GM12873 (cell line): ENCODE measurements around the gene ARL1.

Source experiments
- CTCF ChIP-seq: IDR thresholded peaks from 2 replicates; pipeline ENCODE4 v1.5.1; 2012; ENCODE audit warnings: low read depth, mild to moderate bottlenecking, moderate library complexity, low read length, control low read depth; ENCODE audit not compliant: insufficient read depth; ENCODE audit errors: missing control alignments

ARL1 gene

DNA sequence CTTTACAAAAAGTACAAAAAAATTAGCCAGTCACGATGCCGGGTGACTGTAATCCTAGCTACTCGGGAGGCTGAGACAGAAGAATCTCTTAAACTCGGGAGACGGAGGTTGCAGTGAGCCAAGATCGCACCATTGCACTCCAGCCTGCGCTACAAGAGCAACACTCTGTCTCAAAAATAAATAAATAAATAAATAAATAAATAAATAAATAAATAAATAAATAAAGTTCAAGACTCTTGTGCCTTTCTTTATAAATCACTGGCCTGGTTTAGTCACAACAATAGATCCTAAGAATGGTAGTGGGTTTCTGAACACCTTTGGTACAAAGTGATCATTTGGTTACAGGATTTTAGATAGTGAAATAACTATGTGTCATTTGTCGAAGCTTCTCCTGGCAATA, 46.1 kb downstream of the ARL1 start:
- no peak for TF ChIP-seq CTCF

- no peak for TF ChIP-seq CTCF
Measured at GRCh38 chr12:101356794-101357193, 50.8 kb downstream of the ARL1 start.

GRCh38 chr12:101351682-101352081, 55.9 kb downstream of the ARL1 start:
- TF ChIP-seq CTCF, result no peak

GRCh38 chr12:101343893-101344292, 63.7 kb downstream of the ARL1 start:
- TF ChIP-seq CTCF, result no peak
